ENCODE results near the gene NFE2L2.
"Not testable (repeated sequence)": the region's sequence is repeated elsewhere in the genome, so short reads cannot be mapped to it uniquely, and the experiment has no call there.

Gene NFE2L2

DNA sequence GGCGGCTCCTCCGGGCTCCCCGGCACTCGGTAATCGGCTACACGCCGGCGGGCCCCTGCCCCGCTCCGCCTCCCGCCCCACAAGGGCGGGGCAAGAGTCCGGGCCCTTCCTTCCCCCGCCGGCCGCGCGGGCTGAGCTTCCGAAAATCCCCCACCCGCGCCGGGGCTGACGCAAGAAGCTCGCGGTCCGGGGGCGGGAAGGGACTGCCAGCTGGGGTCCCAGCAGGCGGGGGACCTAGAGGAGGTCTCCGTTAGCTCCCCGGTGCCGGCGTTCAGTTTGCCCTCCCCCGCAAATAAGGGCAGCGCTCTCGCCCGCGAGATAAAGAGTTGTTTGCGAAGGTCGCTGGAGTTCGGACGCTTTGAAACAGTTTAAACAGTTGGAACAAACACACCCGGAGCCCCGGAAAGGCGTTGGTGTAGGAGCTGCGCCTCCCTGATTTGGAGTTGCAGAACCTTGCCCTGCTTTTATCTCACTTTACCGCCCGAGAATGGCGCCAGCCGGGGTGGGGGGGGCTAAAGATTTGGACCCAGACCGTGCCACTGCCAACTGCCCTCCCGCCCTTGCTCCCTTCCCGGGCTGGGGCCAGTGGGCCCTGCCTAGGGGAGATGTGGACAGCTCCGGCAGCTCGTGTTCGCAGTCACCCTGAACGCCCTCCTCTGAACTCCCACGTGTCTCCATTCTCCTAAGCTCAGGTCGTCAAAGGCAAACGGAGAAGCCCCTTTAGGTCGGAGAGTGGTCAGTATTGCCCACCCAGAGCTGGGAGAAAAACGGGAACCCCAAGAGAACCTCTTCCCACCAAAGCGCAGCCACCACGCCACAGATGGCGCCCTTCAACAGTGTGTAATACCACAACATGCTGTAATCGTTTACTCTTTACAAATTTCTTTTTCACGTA lies at the start of gene NFE2L2:
TSS of gene NFE2L2 (minus strand) at position 35 of the 895 bp plus-strand sequence. CDS start 151 bp downstream, outside the sequence.
- DNase-seq (ENCODE audit: low read depth in 2 of 3, low spot score in 2 of 3), result peak; percentile 78 to 96 (median 94)

DNA sequence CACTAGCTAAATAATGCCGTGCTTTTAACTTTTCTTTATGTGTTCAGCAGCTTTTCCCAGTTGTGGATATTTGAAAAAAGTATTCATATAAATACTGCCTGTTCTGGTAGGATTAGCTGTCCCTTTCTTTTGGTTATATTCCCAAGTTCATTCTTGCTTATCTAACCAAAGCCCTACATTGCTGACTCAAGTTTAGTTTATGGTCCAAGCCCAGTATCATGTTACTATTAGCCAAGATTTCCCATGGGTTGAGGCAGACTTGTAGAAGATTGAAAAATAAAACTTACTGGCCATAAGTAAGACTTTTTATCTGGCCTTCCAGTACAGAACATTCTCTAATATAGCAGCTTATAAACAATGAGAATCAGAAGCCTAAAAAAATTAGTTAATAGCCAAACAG lies 49.7 kb upstream of the NFE2L2 start:
- no peak for DNase-seq (ENCODE audit: low read depth in 2 of 3, low spot score in 2 of 3)

DNA sequence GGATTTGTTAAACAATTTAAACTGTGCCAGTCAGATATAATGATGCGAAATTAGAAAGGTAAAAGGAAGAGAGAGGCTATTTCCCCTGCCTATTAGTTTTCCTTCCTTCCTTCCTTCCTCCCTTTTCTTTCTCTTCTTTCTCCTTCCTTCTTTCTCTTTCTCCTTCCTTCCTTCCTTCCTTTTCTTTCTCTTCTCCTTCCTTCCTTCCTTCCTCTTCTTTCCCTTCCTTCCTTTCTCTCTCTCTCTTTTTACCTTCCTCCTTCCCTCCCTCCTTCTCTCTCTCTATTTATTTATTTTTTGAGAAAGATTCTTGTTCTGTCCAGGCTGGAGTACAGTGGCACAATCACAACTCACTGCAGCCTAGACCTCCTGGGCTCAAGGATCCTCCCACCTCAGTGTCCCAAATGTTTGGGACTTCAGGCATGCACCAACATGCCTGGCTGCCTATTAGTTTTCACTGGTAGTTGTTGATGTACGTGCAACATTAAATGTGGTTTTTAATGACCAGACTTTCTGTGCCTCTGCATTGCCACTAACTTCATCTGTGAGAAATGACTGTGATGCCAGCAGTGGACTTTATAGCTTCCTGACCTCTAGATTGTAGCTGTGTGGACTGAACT lies 48.7 kb upstream of the NFE2L2 start:
- no peak for DNase-seq (ENCODE audit: low read depth in 2 of 3, low spot score in 2 of 3)

DNA sequence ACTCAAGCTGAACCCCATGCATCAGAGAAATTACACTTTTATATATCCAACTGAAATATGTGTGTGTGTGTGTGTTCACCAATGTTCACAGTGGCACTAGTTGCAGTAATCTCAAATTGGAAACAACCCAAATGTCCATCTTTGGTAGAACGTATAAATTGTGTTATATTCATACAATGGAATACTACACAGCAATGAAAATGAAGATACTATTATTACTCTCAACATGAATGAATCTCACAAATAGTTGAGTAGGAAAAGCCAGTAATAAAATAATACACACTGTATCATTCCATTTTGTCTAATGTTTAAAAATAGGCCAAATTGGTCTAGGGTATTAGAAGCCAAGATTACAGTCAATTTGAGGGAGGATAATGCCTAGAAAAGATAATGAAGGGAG lies 48.0 kb upstream of the NFE2L2 start:
- no peak for DNase-seq (ENCODE audit: low read depth in 2 of 3, low spot score in 2 of 3)

DNA sequence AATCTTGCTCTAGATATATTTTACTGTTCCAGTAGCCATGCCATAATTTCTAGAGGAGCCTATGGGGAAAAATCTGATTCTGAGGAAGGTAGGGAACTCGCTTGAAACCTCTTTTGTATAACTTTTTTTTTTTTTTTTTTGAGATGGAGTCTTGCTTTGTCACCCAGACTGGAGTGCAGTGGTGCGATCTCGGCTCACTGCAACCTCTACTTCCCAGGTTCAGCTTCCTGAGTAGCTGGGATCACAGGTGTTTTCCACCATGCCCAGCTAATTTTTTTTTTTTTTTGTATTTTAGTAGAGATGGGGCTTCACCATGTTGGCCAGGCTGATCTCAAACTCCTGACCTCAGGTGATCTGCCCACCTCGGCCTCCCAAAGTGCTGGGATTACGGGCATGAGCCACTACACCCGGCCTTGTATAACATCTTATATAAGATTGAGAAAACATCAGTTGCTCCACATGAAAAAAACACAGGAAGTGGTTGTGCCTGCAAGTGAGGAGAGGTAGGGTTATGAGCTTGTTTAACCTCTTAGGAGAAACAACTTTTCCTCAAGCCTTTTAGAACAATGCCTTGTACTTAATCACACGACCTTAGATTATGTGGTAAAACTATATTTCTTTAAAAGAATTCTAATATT lies 45.3 kb upstream of the NFE2L2 start:
- DNase-seq (ENCODE audit: low read depth in 2 of 3, low spot score in 2 of 3), result not testable (repeated sequence)

DNA sequence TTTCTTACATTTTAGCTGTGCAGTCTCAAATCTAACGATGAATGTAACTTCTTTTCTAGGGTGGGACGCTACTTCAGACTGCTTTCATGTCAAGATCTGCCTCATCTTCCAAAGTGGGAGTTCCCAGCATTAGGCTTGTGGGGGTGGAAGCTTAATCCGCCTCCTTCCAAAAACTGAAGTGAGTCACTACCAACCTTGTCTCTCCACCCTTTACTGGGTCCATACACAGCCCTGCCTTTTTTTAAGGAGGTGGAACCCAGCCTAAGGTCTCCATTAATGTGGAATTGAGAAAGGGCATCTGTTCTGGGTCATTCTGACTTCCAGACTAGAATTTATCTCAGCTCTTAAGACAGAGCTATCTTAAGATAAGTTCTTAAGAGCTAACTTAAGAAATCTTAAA lies 42.0 kb upstream of the NFE2L2 start:
- no peak for DNase-seq (ENCODE audit: low read depth in 2 of 3, low spot score in 2 of 3)

DNA sequence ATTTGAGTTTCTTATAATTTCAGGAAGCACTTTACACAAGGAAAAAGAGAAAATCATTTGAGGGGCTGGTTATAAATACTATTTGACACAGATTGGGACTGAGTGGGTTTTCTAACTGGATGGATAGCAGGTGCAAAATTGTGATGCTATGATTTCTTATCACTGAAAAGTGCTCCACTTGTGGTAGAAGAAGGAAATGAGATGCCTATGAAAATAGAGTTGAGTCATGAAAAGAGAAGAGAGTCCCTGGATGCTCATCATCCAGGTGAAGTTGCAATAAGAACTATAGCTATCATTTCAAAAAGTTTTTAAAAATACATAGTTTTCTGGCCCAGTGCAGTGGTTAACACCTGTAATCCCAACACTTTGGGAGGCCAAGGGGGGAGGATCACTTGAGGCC lies 39.4 kb upstream of the NFE2L2 start:
- DNase-seq (ENCODE audit: low read depth in 2 of 3, low spot score in 2 of 3), result no peak

DNA sequence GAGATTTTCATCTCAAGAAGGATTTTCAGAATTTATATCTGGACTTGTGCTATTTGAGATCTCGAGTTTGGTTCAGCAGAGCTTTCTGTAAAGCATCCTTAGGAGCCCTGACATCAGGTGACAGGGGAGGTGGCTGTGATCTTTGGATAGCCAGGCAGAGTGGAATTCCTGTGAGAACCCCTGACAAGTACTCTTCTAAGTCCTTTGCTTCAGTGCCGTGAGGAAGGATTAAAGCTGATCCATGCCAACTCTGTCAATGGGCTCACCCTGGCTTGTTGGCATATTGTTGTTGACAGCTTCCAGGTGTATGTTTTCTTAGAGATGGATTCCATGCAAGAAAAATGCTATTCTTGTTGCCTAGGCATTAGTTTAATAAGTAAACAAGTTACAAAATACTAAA lies 38.0 kb upstream of the NFE2L2 start:
- no peak for DNase-seq (ENCODE audit: low read depth in 2 of 3, low spot score in 2 of 3)

DNA sequence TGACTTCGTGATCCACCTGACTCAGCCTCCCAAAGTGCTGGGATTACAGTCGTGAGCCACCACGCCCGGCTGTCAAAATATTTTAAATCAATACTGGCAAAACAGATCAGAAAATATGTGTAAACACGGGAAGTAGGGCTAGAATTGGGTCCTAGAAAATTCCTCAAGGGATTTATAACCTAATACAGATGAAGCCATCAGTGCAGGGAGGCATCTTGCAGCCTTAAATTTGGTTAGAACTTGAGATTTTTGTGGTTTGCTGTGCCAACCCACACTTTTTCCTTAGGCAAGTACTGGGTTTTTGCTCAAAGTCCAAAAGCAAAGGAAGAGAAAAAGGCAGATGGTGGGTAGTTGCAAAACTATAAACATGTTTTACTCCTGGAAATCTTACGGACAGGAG lies 33.7 kb upstream of the NFE2L2 start:
- no peak for DNase-seq (ENCODE audit: low read depth in 2 of 3, low spot score in 2 of 3)

DNA sequence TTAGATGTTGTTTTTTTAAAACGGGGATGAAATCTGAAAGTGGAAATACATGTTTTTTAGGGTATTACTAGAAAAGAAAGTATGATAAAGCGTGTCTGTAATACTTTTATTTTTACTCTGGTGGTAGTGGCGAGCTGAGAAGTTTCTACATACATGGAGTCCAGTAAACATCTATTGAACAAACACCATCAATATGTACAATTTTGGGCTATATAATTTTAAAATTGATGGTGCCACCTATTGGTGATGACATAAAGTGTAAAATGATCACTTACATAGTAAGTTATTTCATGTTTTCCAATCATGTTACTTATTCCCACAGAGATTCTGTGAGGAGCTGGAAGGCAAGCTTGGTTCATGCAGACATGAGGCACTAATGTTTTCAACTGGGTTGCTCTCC lies 31.5 kb upstream of the NFE2L2 start:
- no peak for DNase-seq (ENCODE audit: low read depth in 2 of 3, low spot score in 2 of 3)

DNA sequence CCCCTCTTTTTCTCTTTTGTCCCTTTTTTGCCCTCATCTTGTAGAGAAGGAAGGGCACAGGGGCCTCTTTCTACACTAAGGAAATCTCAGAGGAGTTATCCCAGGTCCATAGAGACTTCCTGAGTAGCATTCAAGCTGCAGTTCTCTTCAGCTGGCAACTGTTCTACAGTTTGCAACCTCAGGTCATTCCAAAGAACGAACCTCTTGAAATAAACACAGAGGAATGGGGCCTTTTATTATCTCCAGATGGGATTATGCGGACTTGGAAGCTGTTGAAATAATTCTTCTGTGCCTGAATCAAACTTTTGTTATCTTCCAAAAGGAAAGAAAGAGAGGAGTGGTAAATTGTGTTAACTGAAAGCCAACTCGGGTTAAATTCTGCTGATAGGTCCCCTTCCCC lies 31.0 kb upstream of the NFE2L2 start:
- no peak for DNase-seq (ENCODE audit: low read depth in 2 of 3, low spot score in 2 of 3)

DNA sequence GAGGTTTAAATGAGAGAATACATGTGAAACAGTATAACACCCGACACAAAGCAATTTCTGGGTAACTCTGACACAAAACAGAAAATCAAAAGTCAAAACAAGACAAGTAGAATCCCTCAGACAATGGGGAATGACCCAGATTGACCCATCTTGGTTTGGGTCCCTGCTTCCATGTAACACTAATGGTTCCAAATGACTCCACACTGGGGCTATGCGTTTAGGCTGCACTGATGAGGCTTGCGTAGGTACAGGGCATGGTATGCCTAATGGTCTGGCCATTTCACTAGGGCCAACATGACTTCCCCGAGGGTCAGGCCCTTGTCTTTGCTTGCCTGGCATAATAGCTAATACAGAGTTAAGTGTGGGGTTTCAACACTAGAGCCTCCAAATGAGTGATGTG lies 27.2 kb upstream of the NFE2L2 start:
- no peak for DNase-seq (ENCODE audit: low read depth in 2 of 3, low spot score in 2 of 3)

DNA sequence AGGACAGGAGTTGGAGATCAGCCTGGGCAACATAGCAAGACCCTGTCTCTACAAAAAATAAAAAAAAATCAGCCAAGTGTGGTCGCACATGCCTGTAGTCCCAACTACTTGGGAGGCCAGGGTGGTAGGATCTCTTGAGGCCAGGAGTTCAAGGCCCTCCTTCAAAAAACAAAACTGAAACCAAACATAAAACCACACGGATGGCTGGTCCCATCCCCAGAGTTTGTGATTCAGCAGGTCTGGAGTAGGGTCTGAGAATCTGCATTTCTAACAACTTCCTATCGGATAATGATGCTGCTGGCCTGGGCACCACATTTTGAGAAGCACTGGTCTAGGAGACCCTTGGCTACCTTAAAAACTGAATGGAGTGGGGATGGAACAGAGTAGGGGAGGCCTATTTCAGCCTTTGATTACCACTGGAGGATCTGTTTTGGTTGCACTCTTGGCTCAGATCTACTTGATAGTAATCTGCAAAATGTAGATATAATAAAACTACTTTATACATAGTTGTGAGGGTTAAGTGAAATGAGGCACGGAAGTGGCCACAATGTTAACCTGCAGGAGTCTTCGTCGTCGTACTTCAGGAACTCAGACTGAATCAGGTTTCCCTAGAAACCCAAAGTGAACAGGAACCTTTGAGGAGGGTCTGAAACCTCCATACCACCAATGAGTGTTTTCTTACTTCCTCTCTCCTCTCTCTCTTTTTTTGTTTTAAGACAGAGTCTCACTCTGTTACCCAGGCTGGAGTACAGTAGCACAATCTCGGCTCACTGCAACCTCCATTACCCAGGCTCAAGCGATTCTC lies 25.5 kb upstream of the NFE2L2 start:
- no peak for DNase-seq (ENCODE audit: low read depth in 2 of 3, low spot score in 2 of 3)

DNA sequence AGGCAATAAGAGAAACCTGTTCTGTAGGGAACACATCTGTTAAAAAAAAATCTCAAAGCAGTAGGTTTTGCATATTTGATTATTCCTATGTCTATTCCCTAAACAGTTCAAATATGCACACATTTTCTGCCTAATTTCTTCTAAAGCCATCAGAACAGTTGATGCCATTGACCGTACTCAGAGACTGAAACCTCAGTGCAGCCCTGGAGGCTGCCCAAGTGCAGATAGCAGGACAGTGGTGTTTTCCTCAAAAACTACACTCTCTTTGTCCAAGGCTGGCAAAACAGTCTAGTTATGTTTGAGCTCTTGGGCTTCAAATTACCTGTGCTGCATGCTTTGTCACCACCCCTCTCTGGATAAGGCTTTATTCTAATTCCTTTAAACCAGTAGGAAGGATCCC lies 23.3 kb upstream of the NFE2L2 start:
- no peak for DNase-seq (ENCODE audit: low read depth in 2 of 3, low spot score in 2 of 3)

DNA sequence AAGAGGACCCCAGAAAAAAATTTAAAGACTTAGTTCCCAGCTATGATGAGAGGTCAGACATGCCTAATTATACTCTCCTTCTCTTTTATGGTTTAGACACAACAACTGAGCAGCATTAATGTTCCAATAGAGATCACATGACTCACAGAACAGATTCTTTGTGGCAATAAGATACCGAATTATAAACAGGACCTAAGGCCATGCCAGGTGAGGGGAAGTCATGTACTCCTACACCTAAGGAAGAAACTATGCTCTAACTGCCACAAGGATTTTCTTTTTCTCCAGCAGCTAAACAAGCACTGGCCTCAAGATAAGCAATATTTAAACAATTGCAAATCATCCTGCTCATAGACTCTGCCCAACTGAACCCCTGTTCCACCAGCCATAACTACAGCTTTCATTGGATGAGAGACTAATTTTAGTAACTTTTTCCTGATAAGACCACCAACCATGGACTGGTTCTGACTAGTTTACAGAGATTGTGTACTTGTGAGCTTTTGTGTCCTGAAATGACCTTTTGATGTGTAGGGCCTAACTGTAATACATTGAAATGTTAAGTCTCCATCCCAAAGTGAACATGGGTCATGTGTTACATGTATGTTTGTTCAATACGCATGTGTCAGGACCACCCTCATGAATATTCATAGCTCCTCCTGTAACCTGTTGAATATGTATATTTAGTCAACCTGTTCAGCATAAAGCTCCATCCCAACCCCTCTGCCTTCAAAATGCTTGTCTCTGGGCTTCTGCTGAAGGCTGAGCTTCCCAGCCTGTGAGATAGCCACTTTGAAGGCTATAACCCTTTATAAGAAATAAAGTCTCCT lies 21.6 kb upstream of the NFE2L2 start:
- no peak for DNase-seq (ENCODE audit: low read depth in 2 of 3, low spot score in 2 of 3)

DNA sequence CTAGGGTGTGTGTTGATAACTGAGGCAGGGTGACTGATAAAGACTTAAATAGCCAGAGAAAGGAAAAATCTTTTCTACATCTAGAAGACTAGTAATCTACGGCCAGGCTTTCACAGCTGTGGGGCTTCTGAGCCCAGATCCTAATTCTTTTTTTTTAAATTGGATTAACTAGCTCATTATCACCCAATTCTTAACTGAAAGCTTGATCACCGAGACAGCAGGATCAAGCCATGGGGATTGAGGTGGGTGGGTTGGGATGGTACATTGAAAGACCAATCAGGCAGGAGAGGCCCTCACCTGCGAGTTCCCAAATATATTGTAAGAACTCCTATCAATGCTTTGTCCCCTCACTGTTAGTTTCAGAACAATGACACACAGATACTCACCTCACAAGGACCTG lies 20.0 kb upstream of the NFE2L2 start:
- no peak for DNase-seq (ENCODE audit: low read depth in 2 of 3, low spot score in 2 of 3)

DNA sequence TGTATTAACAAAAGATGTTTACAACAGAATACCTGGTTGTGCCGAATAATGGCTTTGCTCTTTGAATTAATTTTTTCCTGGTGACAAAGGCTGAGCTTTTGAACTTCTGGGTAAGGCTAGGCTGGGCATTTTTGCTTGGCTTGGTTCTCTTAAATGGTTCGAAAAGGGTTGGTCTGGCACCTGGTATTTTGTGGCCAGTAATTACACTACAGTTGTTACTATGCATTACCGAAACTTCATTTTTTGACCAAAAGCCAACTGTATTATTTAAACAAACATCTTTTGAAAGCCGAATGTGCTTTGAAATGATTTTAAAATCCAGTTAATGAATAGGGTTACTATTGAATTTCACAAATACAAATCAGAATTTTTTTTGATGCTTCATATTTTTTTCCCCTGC lies 19.4 kb upstream of the NFE2L2 start:
- no peak for DNase-seq (ENCODE audit: low read depth in 2 of 3, low spot score in 2 of 3)

DNA sequence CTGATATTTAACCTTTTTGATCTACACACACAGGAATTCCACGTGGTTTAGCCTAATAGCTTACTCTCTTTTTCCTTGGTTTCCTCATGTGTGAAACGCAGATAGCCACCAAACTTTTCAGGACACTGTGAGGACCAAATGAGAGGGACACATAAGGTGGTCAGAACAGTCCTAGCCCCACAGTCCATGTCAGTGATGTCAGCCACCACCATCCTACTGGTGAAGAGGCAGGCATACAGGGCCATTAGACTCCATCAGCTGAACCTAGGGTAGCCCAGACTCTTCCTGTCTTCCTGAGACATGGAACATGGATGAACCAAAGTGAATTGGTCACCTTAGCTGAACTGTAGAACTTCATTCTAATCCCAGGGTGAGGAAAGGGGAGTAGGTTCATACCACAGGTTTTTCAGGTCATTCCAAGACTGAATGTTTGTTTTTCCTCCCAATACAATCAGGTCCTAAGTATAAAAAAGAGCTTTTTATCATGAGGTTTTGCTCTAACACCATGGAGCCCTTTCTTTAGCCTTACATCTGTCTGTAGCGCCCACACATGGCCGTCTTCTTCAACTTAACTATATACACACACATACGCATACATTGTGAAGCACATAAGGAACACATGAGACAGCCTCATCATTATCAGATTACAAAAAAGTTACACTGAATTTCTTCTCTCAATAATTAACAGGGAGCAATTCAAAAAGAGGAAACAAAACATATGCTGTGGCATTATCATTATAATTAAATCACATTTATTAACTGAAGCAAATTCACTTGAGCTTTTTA lies 18.5 kb upstream of the NFE2L2 start:
- no peak for DNase-seq (ENCODE audit: low read depth in 2 of 3, low spot score in 2 of 3)

DNA sequence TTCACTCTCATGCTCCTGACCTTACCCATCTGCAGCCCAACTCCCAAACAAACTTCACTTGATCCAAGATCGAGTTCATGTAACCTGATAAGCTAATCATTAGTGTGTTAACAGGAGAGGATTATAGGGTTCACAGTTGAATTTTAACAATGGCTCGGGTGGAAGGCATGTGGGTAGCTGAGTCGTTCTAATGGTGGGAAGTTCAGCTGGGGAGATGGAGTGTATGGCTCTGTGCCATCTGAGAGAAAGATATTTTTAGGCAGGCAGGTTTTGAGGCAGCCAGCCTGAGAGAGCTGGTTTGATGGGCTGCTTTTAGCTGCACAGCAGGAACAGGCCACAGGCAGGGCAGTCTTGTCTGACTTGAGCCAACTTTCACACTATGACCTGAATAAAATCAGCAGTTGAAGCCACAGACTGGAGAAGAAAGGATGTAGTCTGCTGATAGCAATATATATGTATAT lies 17.7 kb upstream of the NFE2L2 start:
- no peak for DNase-seq (ENCODE audit: low read depth in 2 of 3, low spot score in 2 of 3)

Data from activated CD8-positive, alpha-beta memory T cell treated with anti-CD3 and anti-CD28 coated beads for 48 hours (primary cell).